HepG2 (cell line): ENCODE data around the gene PRMT7.

Experiments
- BATF2 ChIP-seq: sonication (generic); formaldehyde crosslinking; IDR thresholded peaks from 2 replicates; pipeline ENCODE4 v1.8.0; 2022; ENCODE audit warnings: mild to moderate bottlenecking, missing genetic modification reagents, moderate library complexity
- HMGXB4 ChIP-seq, 2 experiments: sonication (generic) in 1 of 2; formaldehyde crosslinking in 1 of 2; IDR thresholded peaks; 2 replicates each; pipeline versions ENCODE4 v1.4.0 to v1.6.1; 2018 to 2020; ENCODE audit warnings: missing genetic modification reagents in 2 of 2, borderline replicate concordance in 1 of 2, low read depth in 1 of 2, mild to moderate bottlenecking in 1 of 2, missing biosample characterization in 1 of 2
- LBX2 ChIP-seq: sonication (generic); formaldehyde crosslinking; IDR thresholded peaks from 2 replicates; pipeline ENCODE4 v1.5.0; 2020; ENCODE audit warnings: missing genetic modification reagents, mild to moderate bottlenecking, borderline replicate concordance
- NR2F6 ChIP-seq, 2 experiments: IDR thresholded peaks; 2 replicates each; pipeline ENCODE4 v1.6.1; 2016; ENCODE audit warnings: antibody characterized with exemption in 1 of 2, mild to moderate bottlenecking in 1 of 2
- POLR2AphosphoS2 ChIP-seq: IDR thresholded peaks from 2 replicates; pipeline ENCODE4 v1.6.1; 2011; ENCODE audit warnings: low read depth, low read length, improper control_type of control experiment
- ZNF354B ChIP-seq: sonication (generic); formaldehyde crosslinking; IDR thresholded peaks from 2 replicates; pipeline ENCODE4 v1.8.0; 2022; ENCODE audit warnings: mild to moderate bottlenecking, missing genetic modification reagents

GRCh38 chr16:68263559-68264127 is 47.2 kb upstream of the PRMT7 start:
- no peak for TF ChIP-seq BATF2 (CRISPR knock-in tag)
- no peak for TF ChIP-seq POLR2AphosphoS2
- TF ChIP-seq HMGXB4 (CRISPR knock-in tag; IDR thresholded peaks at IDR 0.05; ENCODE audit: borderline replicate concordance in 1 of 2, low read depth in 1 of 2), result no peak
- no peak for TF ChIP-seq NR2F6 (IDR thresholded peaks at IDR 0.05)
- no peak for TF ChIP-seq NR2F6 (CRISPR knock-in tag; IDR thresholded peaks at IDR 0.05)
- TF ChIP-seq LBX2 (CRISPR knock-in tag), result no peak
- no peak for TF ChIP-seq ZNF354B (CRISPR knock-in tag)
